Stimulated activated naive CD8-positive, alpha-beta T cell treated with anti-CD3 and anti-CD28 coated beads, Interleukin-15, Interleukin-2, amounts not matched to agents 100 U/mL and 50 U/mL, for 24 hours (primary cell): ENCODE results near the gene MTHFD2.
"Not testable (repeated sequence)": the region's sequence is repeated elsewhere in the genome, so short reads cannot be mapped to it uniquely, and the experiment has no call there.

Experiments
- ATAC-seq: fragments of 150-1000 bp; cut with Tn5 transposase; one replicate; pipeline ENCODE4 v1.10.0; 2021
- DNase-seq: peaks from one replicate; pipeline ENCODE4 v3.0.0; 2021

MTHFD2 gene

GRCh38 chr2:74198461-74199274 lies at the start of gene MTHFD2:
TSS of gene MTHFD2 (plus strand) at chr2:74198615. CDS start at chr2:74198642, 27 bp downstream.
- DNase-seq = peak; percentile 93
- peak; percentile 95 for ATAC-seq

- DNase-seq (no peak), ATAC-seq (no peak)
Observed at GRCh38 chr2:74149247-74149525, 49.2 kb upstream of the MTHFD2 start.

- no peak for DNase-seq
- ATAC-seq = no peak
Observed at GRCh38 chr2:74149570-74150319, 48.7 kb upstream of the MTHFD2 start.

- no peak for ATAC-seq
- DNase-seq = no peak
Observed at GRCh38 chr2:74152954-74153353, 45.5 kb upstream of the MTHFD2 start.

GRCh38 chr2:74155830-74156229 lies 42.6 kb upstream of the MTHFD2 start:
- ATAC-seq (no peak), DNase-seq (no peak)

GRCh38 chr2:74162951-74163350 lies 35.5 kb upstream of the MTHFD2 start:
- no peak for DNase-seq
- no peak for ATAC-seq

- ATAC-seq (no peak), DNase-seq (no peak)
Observed at GRCh38 chr2:74164761-74165160, 33.7 kb upstream of the MTHFD2 start.

GRCh38 chr2:74168739-74169138 lies 29.7 kb upstream of the MTHFD2 start:
- ATAC-seq (peak; percentile 78), DNase-seq (no peak)

- DNase-seq (no peak), ATAC-seq (no peak)
Observed at GRCh38 chr2:74174909-74175308, 23.5 kb upstream of the MTHFD2 start.

- DNase-seq = no peak
- no peak for ATAC-seq
Observed at GRCh38 chr2:74177696-74178095, 20.7 kb upstream of the MTHFD2 start.

GRCh38 chr2:74178211-74179062 lies 20.0 kb upstream of the MTHFD2 start, which contains the start of gene MOB1A:
TSS of gene MOB1A (minus strand) at chr2:74178879. CDS start at chr2:74178674, 205 bp downstream.
- ATAC-seq = peak; percentile 96
- peak; percentile 98 for DNase-seq

- peak; percentile 6 for ATAC-seq
- no peak for DNase-seq
Observed at GRCh38 chr2:74179063-74179865, 19.2 kb upstream of the MTHFD2 start.

- DNase-seq (no peak), ATAC-seq (no peak)
Observed at GRCh38 chr2:74181739-74182138, 16.7 kb upstream of the MTHFD2 start.

- DNase-seq = no peak
- ATAC-seq = no peak
Observed at GRCh38 chr2:74183878-74184277, 14.5 kb upstream of the MTHFD2 start.

GRCh38 chr2:74186038-74186437 lies 12.4 kb upstream of the MTHFD2 start:
- peak; percentile 87 for ATAC-seq
- peak; percentile 40 for DNase-seq

GRCh38 chr2:74186706-74187105 lies 11.7 kb upstream of the MTHFD2 start:
- not testable (repeated sequence) for DNase-seq, ATAC-seq

- no peak for ATAC-seq
Observed at GRCh38 chr2:74188018-74188601, 10.3 kb upstream of the MTHFD2 start.

GRCh38 chr2:74188696-74189095 lies 9.7 kb upstream of the MTHFD2 start:
- DNase-seq = no peak
- ATAC-seq = no peak

More at GRCh38 chr2:74188018-74188601, 10.3 kb upstream of the MTHFD2 start:
- no peak for DNase-seq

- DNase-seq (no peak), ATAC-seq (no peak)
Observed at GRCh38 chr2:74191596-74192380, 6.6 kb upstream of the MTHFD2 start.

- ATAC-seq (no peak), DNase-seq (no peak)
Observed at GRCh38 chr2:74194799-74195198, 3.6 kb upstream of the MTHFD2 start.
